HEK293T (cell line): ENCODE measurements around the gene JCHAIN.

Experiments used
- SP1 ChIP-seq: fragments of 450-650 bp; IDR thresholded peaks from 2 replicates; pipeline ENCODE4 v1.6.1; 2017
- ZNF384 ChIP-seq: fragments of 450-650 bp; IDR thresholded peaks from 2 replicates; pipeline ENCODE4 v1.6.1; 2016

DNA sequence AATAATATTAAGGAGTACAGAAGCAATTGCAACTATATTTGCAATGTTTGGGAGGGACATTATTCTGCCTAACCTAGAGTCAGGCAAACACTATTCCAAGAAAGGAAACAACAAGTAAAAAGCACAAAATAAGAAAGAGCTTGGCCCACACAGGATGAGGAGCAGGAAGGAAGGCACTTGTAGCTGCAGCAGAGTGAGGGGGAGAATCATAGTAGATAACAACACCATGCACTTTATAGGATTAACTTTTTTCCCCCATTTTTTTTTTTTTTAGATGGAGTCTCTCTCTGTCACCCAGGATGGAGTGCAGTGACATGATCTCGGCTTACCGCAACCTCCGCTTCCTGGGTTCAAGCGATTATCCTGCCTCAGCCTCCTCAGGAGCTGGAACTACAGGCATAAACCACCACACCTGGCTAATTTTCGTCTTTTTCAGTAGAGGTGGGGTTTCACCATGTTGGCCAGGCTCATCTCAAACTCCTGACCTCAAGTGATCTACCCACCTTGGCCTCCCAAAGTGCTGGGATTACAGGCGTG, 10.3 kb upstream of the JCHAIN start:
- TF ChIP-seq SP1 (no peak), ZNF384 (no peak)
